RWPE1 (cell line): ENCODE results near the gene SMURF2.

Experiments
- CTCF ChIA-PET: fragments of 350-600 bp; sonication (Branson Sonifier 250); formaldehyde crosslinking; extraction: SDS; loops from one replicate; lab custom pipeline; 2021; lab: Yijun Ruan, JAX
- POLR2A ChIA-PET: fragments of 400-600 bp; formaldehyde crosslinking; extraction: SDS; loops from one replicate; lab custom pipeline; 2020; ENCODE audit warnings: antibody characterized with exemption; ENCODE audit not compliant: low non-redundant PET; lab: Yijun Ruan, JAX
- DNase-seq: peaks from one replicate; pipeline ENCODE4 v3.0.0; 2012; ENCODE audit warnings: low spot score
- H3K27ac ChIP-seq: fragments of 450-650 bp; 2 replicates; pipeline ENCODE4 v1.5.1; 2017
- TF ChIP-seq, protein P1 (sequence below): fragments of 450-650 bp; conservative IDR thresholded peaks from 2 replicates; pipeline ENCODE4 v1.5.1; 2017; ENCODE audit warnings: low read depth, mild to moderate bottlenecking

Gene SMURF2

DNA sequence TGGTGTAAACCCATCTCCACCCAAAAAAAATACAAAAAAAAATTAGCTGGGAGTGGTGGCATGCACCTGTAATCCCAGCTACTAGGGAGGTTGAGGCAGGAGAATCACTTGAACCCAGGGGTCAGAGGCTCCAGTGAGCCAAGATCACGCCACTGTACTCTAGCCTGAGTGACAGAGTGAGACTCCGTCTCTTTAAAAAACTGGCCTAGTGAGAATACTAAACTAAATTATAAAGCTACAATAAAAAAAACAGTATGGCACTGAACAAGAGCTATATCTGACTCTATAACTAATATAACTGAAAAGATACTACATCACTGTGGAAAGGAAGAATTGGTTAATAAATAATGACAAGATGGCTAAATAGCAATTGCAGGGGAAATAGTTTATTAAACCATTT lies 6.4 kb downstream of the SMURF2 start:
- no peak overlapping the region for H3K27ac ChIP-seq
- no peak for DNase-seq
- POLR2A ChIA-PET, result no interaction called here
- CTCF ChIA-PET, result interaction anchor here (0.6 kb wide), 1 partner anchor 112 kb away, joined by 3 read pairs; no protein-coding TSS in a partner anchor
- TF ChIP-seq, protein P1, sequence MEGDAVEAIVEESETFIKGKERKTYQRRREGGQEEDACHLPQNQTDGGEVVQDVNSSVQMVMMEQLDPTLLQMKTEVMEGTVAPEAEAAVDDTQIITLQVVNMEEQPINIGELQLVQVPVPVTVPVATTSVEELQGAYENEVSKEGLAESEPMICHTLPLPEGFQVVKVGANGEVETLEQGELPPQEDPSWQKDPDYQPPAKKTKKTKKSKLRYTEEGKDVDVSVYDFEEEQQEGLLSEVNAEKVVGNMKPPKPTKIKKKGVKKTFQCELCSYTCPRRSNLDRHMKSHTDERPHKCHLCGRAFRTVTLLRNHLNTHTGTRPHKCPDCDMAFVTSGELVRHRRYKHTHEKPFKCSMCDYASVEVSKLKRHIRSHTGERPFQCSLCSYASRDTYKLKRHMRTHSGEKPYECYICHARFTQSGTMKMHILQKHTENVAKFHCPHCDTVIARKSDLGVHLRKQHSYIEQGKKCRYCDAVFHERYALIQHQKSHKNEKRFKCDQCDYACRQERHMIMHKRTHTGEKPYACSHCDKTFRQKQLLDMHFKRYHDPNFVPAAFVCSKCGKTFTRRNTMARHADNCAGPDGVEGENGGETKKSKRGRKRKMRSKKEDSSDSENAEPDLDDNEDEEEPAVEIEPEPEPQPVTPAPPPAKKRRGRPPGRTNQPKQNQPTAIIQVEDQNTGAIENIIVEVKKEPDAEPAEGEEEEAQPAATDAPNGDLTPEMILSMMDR, result no peak

DNA sequence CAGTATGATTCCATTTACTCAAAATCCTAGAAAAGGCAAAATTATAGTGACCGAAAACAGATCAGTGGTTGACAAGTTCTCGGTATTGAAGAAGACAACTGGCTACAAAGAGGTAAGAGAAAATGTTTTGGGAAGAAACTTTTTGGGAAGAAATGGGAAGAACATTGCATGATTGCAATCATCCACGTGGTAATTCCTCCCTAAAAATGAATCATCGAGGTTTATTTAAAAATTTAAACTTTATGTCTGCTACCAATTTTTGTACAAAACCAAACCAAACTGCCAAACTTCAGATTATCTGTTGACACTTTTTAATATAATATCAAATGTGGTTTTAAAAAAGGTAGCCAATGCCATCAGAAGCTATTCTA lies 8.1 kb downstream of the SMURF2 start:
- DNase-seq, result no peak
- ChIA-PET POLR2A (no interaction called here), CTCF (no interaction called here)
- TF ChIP-seq, protein P1, result no peak
- H3K27ac ChIP-seq, result no peak overlapping the region

DNA sequence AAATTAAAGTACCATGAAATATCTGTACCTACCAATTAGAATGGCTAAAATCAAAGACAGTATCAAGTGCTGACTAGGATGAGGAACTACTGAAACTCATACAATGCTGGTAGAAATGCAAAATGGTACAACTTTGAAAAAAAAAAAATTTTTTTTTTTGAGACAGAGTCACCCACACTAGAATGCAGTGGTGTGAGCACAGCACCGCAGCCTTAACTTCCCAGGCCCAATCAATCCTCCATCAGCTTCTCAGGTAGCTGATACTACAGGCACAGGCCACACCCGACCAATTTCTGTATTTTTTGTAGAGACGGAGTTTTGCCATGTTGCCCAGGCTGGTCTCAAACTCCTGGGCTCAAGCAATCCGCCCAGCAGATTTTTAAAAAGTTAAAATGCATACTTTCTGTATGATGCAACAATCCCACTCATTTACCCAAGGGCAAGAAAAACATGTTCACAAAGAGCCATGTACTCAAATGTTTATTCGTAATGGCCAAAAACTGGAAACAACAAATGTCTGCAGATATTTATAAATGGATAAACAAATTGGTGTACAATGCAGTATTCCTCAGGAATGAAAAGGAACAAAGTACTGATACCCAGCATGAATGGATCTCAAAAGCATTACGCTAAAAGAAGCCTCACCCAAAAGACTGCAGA lies 8.7 kb downstream of the SMURF2 start:
- TF ChIP-seq, protein P1, result no peak
- peak overlapping the region; percentile 71 for H3K27ac ChIP-seq
- DNase-seq, result no peak
- ChIA-PET CTCF (no interaction called here), POLR2A (no interaction called here)

DNA sequence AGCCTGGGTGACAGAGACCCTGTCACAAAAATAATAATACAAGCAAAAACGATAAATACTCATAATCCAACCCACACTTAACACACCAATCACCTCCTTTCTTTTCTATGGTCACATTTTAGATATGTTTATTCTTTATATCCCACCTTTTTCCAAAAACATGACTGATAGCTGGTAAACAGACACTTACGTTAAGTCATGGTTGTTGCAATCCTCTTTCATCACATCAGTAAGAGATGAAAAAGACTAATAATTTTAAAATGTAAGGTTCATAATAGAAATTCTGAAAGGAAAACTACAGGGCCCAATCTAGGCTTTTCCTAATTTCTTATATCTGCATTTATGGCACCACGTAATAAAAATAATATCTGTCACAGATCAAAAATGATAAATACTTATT lies 10.2 kb downstream of the SMURF2 start:
- no peak for DNase-seq
- TF ChIP-seq, protein P1, result no peak
- CTCF ChIA-PET, result interaction anchor here (0.7 kb wide), 1 partner anchor 23 kb away, joined by 3 read pairs; no protein-coding TSS in a partner anchor
- POLR2A ChIA-PET, result no interaction called here
- H3K27ac ChIP-seq, result peak overlapping the region; percentile 43

DNA sequence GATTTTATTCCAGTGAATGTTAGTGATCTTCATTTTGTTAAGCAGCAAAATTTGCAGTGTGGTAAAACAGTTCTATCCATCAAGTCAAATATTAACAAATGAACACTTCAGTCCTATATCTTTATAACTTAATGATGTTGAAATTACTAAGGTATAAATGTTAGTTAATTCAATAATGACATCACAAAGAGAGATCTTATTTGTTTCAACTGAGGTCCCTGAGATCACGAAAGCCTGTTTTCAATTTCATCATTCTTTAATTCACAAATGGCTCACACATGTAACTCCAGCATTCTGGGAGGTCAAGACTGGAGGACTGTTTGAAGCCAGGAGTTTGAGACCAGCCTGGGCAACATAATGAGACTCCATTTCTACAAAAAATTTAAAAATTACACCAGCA lies 13.9 kb downstream of the SMURF2 start:
- POLR2A ChIA-PET, result no interaction called here
- H3K27ac ChIP-seq, result no peak overlapping the region
- CTCF ChIA-PET, result interaction anchor here (0.5 kb wide), 1 partner anchor 69 kb away, joined by 3 read pairs; no protein-coding TSS in a partner anchor
- TF ChIP-seq, protein P1, result no peak
- DNase-seq, result no peak

DNA sequence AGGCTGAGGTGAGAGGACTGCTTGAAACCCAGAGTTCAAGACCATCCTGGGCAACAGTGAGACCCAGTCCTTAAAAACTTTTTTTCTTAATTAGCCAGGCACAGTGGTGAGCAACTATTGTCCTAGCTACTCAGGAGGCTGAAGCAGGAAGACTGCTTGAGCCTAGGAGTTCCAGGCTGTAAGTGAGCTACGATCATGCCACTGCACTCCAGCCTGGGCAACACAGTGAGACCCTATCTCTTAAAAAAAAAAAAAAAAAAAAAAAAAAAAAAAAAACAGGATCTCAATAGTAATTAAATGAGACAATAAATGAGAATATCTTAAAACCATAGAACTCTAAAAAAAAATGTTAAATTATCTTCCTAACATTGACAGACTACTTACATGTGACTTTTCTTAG lies 14.3 kb downstream of the SMURF2 start:
- TF ChIP-seq, protein P1, result no peak
- ChIA-PET POLR2A (no interaction called here), CTCF (interaction anchor here (0.5 kb wide), 1 partner anchor 70 kb away, joined by 3 read pairs; no protein-coding TSS in a partner anchor)
- H3K27ac ChIP-seq, result no peak overlapping the region
- DNase-seq, result no peak
